ENCODE results near the gene ZSWIM6.

The ZSWIM6 gene

DNA sequence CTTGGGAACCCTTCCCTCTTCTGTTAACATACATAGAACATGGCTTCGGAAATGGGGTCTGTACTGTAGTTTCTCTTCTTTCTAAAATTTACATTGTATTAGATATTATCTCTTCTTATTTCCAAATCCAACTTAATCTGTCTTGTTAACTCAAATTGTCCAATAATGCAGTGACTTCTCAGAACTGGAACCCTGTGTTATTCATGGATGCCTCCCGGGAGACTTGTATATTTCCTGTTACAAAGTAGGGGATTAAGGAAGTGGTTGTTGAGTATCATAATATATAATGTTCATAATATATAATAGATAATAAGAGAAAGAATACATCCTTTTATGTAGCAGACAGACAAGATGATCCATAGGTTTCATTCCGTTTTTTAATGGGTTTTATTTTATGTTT is 128.4 kb downstream of the ZSWIM6 start:
- H3K4me3 ChIP-seq (ENCODE audit: low read depth, low read length), result no peak overlapping the region
- DNase-seq (ENCODE audit: low read depth, low spot score), result no peak
- TF ChIP-seq, protein P1, sequence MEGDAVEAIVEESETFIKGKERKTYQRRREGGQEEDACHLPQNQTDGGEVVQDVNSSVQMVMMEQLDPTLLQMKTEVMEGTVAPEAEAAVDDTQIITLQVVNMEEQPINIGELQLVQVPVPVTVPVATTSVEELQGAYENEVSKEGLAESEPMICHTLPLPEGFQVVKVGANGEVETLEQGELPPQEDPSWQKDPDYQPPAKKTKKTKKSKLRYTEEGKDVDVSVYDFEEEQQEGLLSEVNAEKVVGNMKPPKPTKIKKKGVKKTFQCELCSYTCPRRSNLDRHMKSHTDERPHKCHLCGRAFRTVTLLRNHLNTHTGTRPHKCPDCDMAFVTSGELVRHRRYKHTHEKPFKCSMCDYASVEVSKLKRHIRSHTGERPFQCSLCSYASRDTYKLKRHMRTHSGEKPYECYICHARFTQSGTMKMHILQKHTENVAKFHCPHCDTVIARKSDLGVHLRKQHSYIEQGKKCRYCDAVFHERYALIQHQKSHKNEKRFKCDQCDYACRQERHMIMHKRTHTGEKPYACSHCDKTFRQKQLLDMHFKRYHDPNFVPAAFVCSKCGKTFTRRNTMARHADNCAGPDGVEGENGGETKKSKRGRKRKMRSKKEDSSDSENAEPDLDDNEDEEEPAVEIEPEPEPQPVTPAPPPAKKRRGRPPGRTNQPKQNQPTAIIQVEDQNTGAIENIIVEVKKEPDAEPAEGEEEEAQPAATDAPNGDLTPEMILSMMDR (IDR thresholded peaks at IDR 0.05; ENCODE audit: low read depth, low read length), result no peak
- in situ Hi-C loops (cut with HindIII; ENCODE audit: low sequenced_read_pairs), result no loop called here

DNA sequence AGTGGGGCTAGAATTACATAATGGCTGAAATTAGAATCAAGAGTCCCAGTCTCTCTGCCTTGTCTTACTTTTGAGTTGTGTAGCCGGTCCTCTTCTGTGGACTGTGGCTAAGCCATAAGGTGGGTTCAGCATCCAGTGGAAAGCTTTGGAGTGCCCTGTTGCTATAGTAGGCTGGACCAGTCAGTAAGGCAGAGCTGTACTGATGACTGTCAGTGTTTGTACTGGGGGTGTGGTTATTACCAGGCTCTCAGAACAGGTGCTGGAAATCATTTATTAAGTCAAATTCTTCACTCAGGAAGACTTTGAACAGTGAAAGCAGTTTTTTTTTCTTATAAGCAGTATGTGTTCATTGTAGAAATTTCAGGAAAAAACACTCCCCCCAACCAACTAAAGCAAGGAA is 129.4 kb downstream of the ZSWIM6 start:
- in situ Hi-C loops (cut with HindIII; ENCODE audit: low sequenced_read_pairs), result no loop called here
- H3K4me3 ChIP-seq (ENCODE audit: low read depth, low read length), result no peak overlapping the region
- no peak for DNase-seq (ENCODE audit: low read depth, low spot score)
- TF ChIP-seq, protein P1 (IDR thresholded peaks at IDR 0.05; ENCODE audit: low read depth, low read length), result no peak

DNA sequence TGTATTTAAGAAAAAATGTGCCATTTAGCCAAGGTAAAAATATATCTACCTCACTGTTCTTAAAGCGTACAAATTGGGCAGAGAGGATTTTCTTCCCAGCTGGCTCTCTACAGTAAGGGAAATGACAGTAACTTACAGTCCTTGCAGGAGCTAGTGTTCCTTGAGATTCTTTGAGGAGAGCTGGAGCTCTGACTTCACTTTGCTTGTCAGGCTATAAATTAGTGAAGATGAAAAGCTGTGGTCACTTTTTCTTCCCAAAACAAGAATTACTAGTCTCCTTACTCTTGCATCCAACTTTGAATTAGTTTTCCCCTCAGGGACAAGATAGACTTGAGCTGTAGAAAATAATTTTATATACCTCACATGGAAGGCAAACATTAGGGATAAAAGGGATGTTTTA is 129.9 kb downstream of the ZSWIM6 start:
- no peak for DNase-seq (ENCODE audit: low read depth, low spot score)
- TF ChIP-seq, protein P1 (IDR thresholded peaks at IDR 0.05; ENCODE audit: low read depth, low read length), result no peak
- in situ Hi-C loops (cut with HindIII; ENCODE audit: low sequenced_read_pairs), result no loop called here
- no peak overlapping the region for H3K4me3 ChIP-seq (ENCODE audit: low read depth, low read length)

- H3K4me3 ChIP-seq (ENCODE audit: low read depth, low read length), result no peak overlapping the region
- in situ Hi-C loops (cut with HindIII; ENCODE audit: low sequenced_read_pairs), result no loop called here
- TF ChIP-seq, protein P1 (IDR thresholded peaks at IDR 0.05; ENCODE audit: low read depth, low read length), result no peak
- no peak for DNase-seq (ENCODE audit: low read depth, low spot score)
These were observed 131.5 kb downstream of the ZSWIM6 start for GRCh38 chr5:61463596-61463995.

DNA sequence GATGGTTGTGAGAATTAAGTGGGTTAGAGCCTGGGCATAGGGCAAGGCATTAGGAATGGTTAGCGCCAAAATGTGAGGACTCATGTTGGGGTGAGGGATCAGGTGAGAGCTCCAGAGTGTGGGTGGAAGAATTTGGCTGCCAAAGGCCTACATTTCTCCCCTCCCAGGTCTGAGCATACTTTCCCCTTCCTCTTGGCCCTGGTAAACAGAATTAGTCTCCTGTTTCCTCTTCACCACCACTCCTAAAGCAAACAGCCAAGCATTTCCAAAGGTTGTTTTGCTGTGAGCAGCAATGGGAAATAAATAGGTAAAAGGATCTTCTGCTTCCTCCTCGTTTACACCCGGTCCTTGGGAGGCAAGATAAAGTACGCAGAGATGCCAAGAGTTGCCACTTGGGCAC is 132.5 kb downstream of the ZSWIM6 start:
- in situ Hi-C loops (cut with HindIII; ENCODE audit: low sequenced_read_pairs), result no loop called here
- H3K4me3 ChIP-seq (ENCODE audit: low read depth, low read length), result no peak overlapping the region
- TF ChIP-seq, protein P1 (IDR thresholded peaks at IDR 0.05; ENCODE audit: low read depth, low read length), result no peak
- DNase-seq (ENCODE audit: low read depth, low spot score), result no peak

DNA sequence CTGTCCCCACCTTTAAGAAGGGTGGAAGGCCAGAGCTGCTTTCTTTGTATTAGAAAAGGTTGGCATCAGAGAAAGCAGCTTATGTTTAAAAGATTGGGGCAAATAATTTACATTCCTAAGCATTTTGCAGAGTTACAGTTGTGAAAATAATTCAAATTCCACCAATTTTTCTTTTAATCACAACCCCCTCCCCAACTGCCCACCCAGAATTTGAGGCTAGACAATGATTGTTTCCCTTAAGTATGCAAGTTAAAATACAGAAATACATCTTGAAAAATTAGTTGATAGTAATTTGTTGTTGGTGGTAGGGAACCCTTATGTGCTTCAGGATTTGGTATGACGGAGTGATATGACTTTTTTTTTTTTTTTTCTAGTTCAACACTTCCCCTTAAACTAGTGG is 133.0 kb downstream of the ZSWIM6 start:
- in situ Hi-C loops (cut with HindIII; ENCODE audit: low sequenced_read_pairs), result no loop called here
- TF ChIP-seq, protein P1 (IDR thresholded peaks at IDR 0.05; ENCODE audit: low read depth, low read length), result no peak
- no peak overlapping the region for H3K4me3 ChIP-seq (ENCODE audit: low read depth, low read length)
- no peak for DNase-seq (ENCODE audit: low read depth, low spot score)

- DNase-seq (ENCODE audit: low read depth, low spot score), result no peak
- no peak overlapping the region for H3K4me3 ChIP-seq (ENCODE audit: low read depth, low read length)
- TF ChIP-seq, protein P1 (IDR thresholded peaks at IDR 0.05; ENCODE audit: low read depth, low read length), result no peak
- in situ Hi-C loops (cut with HindIII; ENCODE audit: low sequenced_read_pairs), result no loop called here
These were observed 133.4 kb downstream of the ZSWIM6 start for GRCh38 chr5:61465496-61465895.
